ENCODE data around the gene FGF1.

DNA sequence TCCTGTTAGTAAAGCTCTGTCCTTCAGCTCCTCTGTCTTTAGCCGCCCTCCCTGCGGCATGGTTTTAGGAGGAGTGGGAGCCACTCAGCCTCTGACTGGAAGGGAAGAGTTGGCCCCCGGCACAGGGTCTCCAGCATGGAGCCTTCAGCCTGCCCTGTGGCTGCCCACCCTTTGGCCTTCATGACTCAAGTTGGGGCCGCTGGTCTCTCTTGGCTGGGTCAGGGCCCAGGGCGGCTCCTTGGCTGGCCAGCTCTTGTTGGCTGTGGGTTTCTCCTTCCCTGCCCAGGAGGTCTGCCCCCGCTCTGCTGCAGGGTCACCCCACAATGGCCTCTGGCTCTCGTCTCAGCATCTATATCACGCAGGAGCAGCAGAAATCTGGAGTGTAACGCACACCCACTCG, 25.7 kb downstream of the FGF1 start:
- TF ChIP-seq POLR2A (IDR thresholded peaks at IDR 0.05; ENCODE audit: low read depth, low read length) (no peak), POLR2AphosphoS5 (IDR thresholded peaks at IDR 0.05; ENCODE audit: low read depth, low read length) (no peak), SPI1 (IDR thresholded peaks at IDR 0.05; ENCODE audit: low read depth, low read length) (no peak)

Data from GM12891 (cell line).